Central memory CD8-positive, alpha-beta T cell (primary cell): ENCODE measurements around the gene SPAG5.
"Not testable (repeated sequence)": the region's sequence is repeated elsewhere in the genome, so short reads cannot be mapped to it uniquely, and the experiment has no call there.

ENCODE experiments used
- ATAC-seq: fragments of 150-1000 bp; cut with Tn5 transposase; replicated peaks from 2 replicates; pipeline ENCODE4 v1.10.0; 2022; ENCODE audit warnings: mild to moderate bottlenecking, moderate FRiP score, moderate number of reproducible peaks; ENCODE audit not compliant: poor library complexity, severe bottlenecking; ENCODE audit errors: extremely low read depth
- DNase-seq, 2 donors: peaks; one replicate each; pipeline ENCODE4 v3.0.0; 2021; ENCODE audit warnings: low spot score in 2 of 2
- H3K27ac Mint-ChIP-seq: one replicate; pipeline ENCODE4 v1.8.0; 2022; ENCODE audit warnings: low read depth, mild to moderate bottlenecking, moderate library complexity, mixed read lengths
- H3K27me3 Mint-ChIP-seq: one replicate; pipeline ENCODE4 v1.8.0; 2022; ENCODE audit warnings: mixed read lengths
- H3K36me3 Mint-ChIP-seq: one replicate; pipeline ENCODE4 v1.8.0; 2022; ENCODE audit warnings: mild to moderate bottlenecking, moderate library complexity, mixed read lengths; ENCODE audit not compliant: insufficient read depth
- H3K4me1 Mint-ChIP-seq: one replicate; pipeline ENCODE4 v1.8.0; 2022; ENCODE audit warnings: mixed read lengths
- H3K4me3 Mint-ChIP-seq: one replicate; pipeline ENCODE4 v1.8.0; 2022; ENCODE audit warnings: mild to moderate bottlenecking, moderate library complexity, mixed read lengths
- H3K9me3 Mint-ChIP-seq: one replicate; pipeline ENCODE4 v1.8.0; 2022; ENCODE audit warnings: mixed read lengths

SPAG5 gene

GRCh38 chr17:28598389-28598788 is 436 bp downstream of the SPAG5 start:
- Mint-ChIP-seq H3K27me3 (no peaks in the 10 kb centered on the region), H3K4me3 (peak overlapping the region; percentile 90), H3K36me3 (peaks cover 14% of the 10 kb centered on the region), H3K27ac (peak overlapping the region; percentile 95), H3K9me3 (no peaks in the 10 kb centered on the region), H3K4me1 (peaks cover 25% of the 10 kb centered on the region)
- ATAC-seq (no peak), DNase-seq (no peak)

DNA sequence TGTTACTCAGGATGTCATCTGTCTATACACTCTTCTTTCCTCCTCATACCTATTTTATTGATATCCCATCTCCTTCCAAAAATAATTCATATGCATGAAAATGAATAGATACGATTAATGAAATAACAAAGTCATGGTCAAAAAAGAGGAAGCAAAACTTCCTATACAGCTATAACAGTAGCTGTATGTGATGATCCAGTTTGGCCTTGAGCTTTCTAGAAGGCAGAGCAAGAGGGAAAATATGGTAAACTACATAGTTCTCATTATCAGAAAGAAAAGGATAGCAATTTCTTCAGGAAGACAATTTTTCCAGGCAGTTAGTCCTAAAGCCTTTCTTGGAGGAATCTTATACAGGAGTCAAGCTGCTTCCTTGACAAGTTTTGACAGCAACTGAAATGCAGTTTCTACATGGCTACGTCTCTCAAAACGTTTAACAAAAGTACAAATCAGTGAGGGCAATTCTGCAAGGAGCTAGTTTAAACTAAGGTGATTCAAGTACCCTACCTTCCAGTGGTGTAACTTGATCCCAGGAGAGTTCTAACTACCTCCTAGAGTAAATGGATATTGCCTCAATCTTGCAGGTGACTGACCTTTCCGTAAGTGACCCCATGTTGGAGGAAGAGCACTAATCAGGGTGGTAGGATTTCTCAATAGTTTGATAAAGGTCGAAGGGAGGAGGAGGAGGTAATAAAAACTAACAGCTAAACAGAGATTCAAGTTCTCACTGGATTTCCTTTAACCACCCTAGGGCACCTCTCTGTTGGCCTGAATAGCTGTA is 1.0 kb downstream of the SPAG5 start:
- H3K27ac Mint-ChIP-seq, result peak overlapping the region; percentile 95
- no peaks in the 10 kb centered on the region for H3K9me3 Mint-ChIP-seq
- peaks cover 25% of the 10 kb centered on the region for H3K4me1 Mint-ChIP-seq
- DNase-seq (no peak), ATAC-seq (no peak)
- no peaks in the 10 kb centered on the region for H3K27me3 Mint-ChIP-seq
- peaks cover 14% of the 10 kb centered on the region for H3K36me3 Mint-ChIP-seq
- peak overlapping the region; percentile 90 for H3K4me3 Mint-ChIP-seq

DNA sequence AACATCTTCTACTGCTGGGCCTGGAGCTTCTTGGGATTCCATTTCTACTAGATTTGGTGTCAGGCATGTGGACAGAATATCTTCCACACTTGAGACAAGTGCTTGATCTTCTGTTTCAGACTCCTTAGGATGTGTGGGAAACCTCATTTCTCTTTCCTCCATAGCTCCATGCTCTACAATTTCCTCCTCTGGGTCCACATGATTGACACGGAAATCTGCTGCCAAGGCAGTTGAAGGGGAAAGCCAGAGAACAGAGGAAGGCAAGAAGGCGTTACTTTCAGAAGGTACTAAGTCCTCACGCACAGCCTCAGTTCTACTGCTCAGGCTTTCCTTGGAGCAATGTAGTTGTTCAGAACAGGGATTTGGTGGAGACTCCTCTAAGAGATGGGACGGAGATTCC is 6.6 kb downstream of the SPAG5 start:
- ATAC-seq (no peak), DNase-seq (no peak)
- peaks cover 2% of the 10 kb centered on the region for H3K36me3 Mint-ChIP-seq
- no peak overlapping the region for H3K4me3 Mint-ChIP-seq
- H3K4me1 Mint-ChIP-seq, result peaks cover under 1% of the 10 kb centered on the region
- no peaks in the 10 kb centered on the region for H3K9me3 Mint-ChIP-seq
- H3K27ac Mint-ChIP-seq, result no peak overlapping the region
- H3K27me3 Mint-ChIP-seq, result no peaks in the 10 kb centered on the region

GRCh38 chr17:28585851-28586250 is 13.0 kb downstream of the SPAG5 start:
- no peak overlapping the region for H3K4me3 Mint-ChIP-seq
- DNase-seq (no peak), ATAC-seq (no peak)
- H3K36me3 Mint-ChIP-seq, result peaks cover 1% of the 10 kb centered on the region
- H3K27me3 Mint-ChIP-seq, result no peaks in the 10 kb centered on the region
- H3K27ac Mint-ChIP-seq, result no peak overlapping the region
- H3K4me1 Mint-ChIP-seq, result no peaks in the 10 kb centered on the region
- H3K9me3 Mint-ChIP-seq, result no peaks in the 10 kb centered on the region

- Mint-ChIP-seq H3K36me3 (peaks cover 1% of the 10 kb centered on the region), H3K27ac (no peak overlapping the region), H3K27me3 (no peaks in the 10 kb centered on the region), H3K4me3 (no peak overlapping the region), H3K9me3 (no peaks in the 10 kb centered on the region), H3K4me1 (no peaks in the 10 kb centered on the region)
- DNase-seq, result no peak
- no peak for ATAC-seq
These were observed 14.4 kb downstream of the SPAG5 start for GRCh38 chr17:28584434-28584833.

DNA sequence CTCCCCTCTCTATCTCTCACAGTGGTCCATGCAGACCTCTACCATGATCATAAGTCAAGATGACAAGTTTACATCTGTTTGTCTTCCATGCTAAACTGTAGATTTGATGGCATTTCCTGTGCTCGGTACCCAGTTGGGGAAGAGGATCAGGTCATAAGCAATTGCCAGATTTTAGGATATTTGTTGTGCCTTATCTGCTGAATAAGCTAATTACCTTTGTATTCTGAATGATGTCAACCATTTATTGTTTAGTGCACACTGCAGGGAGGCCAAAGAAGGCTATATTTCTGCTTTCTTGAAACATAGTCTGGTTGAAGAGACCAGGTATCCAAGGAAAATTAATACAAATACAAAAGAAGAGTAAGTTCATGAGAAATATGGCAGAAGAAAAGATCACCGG is 16.3 kb downstream of the SPAG5 start:
- Mint-ChIP-seq H3K9me3 (no peaks in the 10 kb centered on the region), H3K4me1 (no peaks in the 10 kb centered on the region), H3K27ac (no peak overlapping the region), H3K27me3 (no peaks in the 10 kb centered on the region), H3K36me3 (peaks cover 1% of the 10 kb centered on the region), H3K4me3 (no peak overlapping the region)
- ATAC-seq, result no peak
- DNase-seq, result no peak

DNA sequence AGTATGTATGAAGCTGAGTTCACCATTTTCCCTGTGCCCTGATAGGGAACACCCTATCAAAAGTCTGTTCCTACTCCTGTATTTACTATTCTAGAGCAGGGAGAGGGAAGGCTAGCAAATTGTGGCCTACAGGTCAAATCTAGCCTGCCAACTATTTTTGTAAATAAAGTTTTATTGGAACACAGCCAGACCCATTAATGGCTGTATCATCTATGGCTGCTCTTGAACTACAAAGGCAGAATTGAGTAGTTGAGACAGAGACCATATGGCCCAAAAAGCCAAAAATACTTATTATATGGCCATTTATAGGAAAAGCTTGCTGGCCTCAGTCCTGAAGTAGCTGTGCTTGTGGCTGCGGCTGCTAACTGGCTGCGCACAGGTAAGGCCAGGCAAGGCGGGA is 17.9 kb downstream of the SPAG5 start:
- no peak overlapping the region for H3K27ac Mint-ChIP-seq
- H3K9me3 Mint-ChIP-seq, result no peaks in the 10 kb centered on the region
- H3K4me3 Mint-ChIP-seq, result no peak overlapping the region
- no peak for ATAC-seq
- H3K27me3 Mint-ChIP-seq, result no peaks in the 10 kb centered on the region
- no peaks in the 10 kb centered on the region for H3K36me3 Mint-ChIP-seq
- DNase-seq, result no peak
- H3K4me1 Mint-ChIP-seq, result peaks cover 11% of the 10 kb centered on the region

- Mint-ChIP-seq H3K27ac (no peak overlapping the region), H3K4me1 (peaks cover 13% of the 10 kb centered on the region), H3K27me3 (no peaks in the 10 kb centered on the region), H3K4me3 (no peak overlapping the region), H3K9me3 (no peaks in the 10 kb centered on the region), H3K36me3 (no peaks in the 10 kb centered on the region)
- ATAC-seq (no peak), DNase-seq (no peak)
These were observed 19.3 kb downstream of the SPAG5 start for GRCh38 chr17:28579526-28579925.

DNA sequence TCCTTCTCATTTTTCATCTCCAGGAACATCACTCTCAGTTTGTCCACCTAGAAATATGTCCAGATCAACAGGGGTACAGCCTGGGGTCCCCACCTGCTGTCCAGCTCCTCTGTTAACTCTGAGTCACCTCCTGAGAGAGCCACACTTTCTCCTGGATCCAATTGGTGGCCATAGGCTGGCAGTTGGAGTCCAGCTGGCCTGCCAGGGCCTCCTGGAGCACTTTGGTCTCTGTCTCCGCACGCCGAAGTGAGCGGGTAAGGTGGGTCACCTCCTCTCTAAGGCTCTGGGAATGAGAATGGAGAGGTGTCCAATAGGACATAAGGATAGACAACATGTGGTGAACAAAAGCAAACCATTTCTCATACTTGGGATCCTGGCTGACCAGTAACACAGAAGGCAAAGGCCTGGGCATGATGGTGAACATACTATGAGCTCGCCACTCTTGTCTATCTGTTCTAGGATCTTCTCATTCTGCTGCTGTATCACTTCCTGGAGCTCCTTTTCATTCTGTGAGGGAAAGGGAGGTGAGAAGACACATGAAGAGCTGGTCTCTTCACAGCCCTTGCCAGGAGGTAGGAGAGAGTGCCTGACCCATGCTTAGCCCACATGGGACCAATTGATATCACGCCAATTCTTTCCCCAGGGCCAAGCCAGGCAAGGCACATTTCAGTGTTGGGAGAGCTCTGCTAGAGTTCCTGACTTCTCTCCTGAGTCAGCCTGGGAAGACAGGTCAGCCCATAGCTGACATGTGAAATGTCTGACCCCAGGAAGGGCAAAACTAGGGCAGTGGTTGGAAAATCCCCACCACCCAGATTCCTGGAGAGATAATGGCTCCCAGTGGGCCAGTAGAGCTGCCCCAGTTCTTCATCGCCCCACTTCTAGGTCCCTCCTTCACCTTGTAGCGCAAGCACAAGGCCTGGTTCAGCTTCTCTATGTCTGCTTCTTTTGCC is 20.3 kb downstream of the SPAG5 start:
- ATAC-seq (no peak), DNase-seq (no peak)
- Mint-ChIP-seq H3K4me3 (no peak overlapping the region), H3K4me1 (peaks cover 13% of the 10 kb centered on the region), H3K27me3 (no peaks in the 10 kb centered on the region), H3K36me3 (no peaks in the 10 kb centered on the region), H3K27ac (no peak overlapping the region), H3K9me3 (no peaks in the 10 kb centered on the region)

DNA sequence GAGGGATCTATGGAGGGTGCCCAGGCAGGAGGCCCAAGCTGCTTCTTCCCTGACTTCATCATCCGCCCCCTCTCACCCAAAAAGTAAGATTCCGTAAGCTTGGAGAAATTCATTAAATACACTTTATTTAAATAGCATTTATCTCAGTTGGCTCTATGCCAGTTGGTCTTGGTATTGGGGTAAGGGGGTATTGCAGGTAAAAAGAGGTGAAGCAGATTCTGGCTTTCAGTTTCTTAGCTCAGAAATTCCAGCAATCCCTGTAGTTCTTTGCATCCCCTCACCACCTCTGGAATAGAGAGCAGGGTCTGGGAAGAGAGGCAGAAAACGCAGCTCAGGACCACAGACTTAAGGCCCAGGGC is 21.4 kb downstream of the SPAG5 start:
- no peak overlapping the region for H3K27ac Mint-ChIP-seq

GRCh38 chr17:28576758-28577465 is 21.9 kb downstream of the SPAG5 start, which contains the start of gene ALDOC:
TSS of gene ALDOC (minus strand) at chr17:28576895. CDS start at chr17:28575532, 1,363 bp downstream.
- DNase-seq, result peak; percentile 95 to 96
- peak within 1 kb of the TSS; percentile 80 for H3K27ac Mint-ChIP-seq
- peaks cover 27% of the 10 kb centered on the region for H3K4me1 Mint-ChIP-seq
- no peaks in the 10 kb centered on the region for H3K9me3 Mint-ChIP-seq
- ATAC-seq, result peak; percentile 96
- no peaks in the 10 kb centered on the region for H3K27me3 Mint-ChIP-seq
- peaks cover 4% of the 10 kb centered on the region for H3K36me3 Mint-ChIP-seq
- peak within 1 kb of the TSS; percentile 82 for H3K4me3 Mint-ChIP-seq

More for the DNA sequence above, 21.4 kb downstream of the SPAG5 start:
- H3K9me3 Mint-ChIP-seq, result no peaks in the 10 kb centered on the region
- peaks cover 22% of the 10 kb centered on the region for H3K4me1 Mint-ChIP-seq
- DNase-seq (no peak), ATAC-seq (no peak)
- H3K4me3 Mint-ChIP-seq, result no peak overlapping the region
- peaks cover 2% of the 10 kb centered on the region for H3K36me3 Mint-ChIP-seq
- H3K27me3 Mint-ChIP-seq, result no peaks in the 10 kb centered on the region

DNA sequence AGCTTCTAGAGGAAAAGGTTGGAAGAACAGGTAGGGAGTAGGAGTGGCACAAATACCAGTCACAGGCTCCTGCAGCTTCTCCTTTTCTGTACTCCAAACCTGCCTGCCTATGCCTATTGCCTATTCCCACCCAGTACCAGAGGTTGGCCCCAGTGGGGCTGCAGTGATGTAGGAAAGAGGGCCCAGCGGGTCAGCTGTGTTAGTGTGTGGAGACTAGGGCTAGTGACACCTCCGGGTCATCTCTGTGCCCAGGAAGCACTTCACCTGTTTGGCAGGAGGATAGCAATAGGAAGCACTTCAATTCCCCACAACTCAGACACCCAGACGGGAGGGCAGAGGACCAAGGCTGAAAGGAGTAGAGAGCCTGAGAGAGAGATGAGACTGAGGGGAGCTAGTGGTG is 22.8 kb downstream of the SPAG5 start:
- Mint-ChIP-seq H3K4me1 (peaks cover 31% of the 10 kb centered on the region), H3K4me3 (peak overlapping the region; percentile 82), H3K27ac (peak overlapping the region; percentile 80)
- H3K27me3 Mint-ChIP-seq, ATAC-seq, H3K9me3 Mint-ChIP-seq, H3K36me3 Mint-ChIP-seq, DNase-seq: not testable (repeated sequence)
